Neutrophil (primary cell): ENCODE measurements around the gene KBTBD12.

Experiments used
- H3K27ac ChIP-seq: fragments of 200-600 bp; sonication (generic); 2 replicates; pipeline ENCODE4 v1.5.1; 2016; ENCODE audit warnings: mild to moderate bottlenecking, moderate library complexity
- H3K27me3 ChIP-seq: fragments of 200-600 bp; sonication (generic); 2 replicates; pipeline ENCODE4 v1.6.0; 2016; ENCODE audit warnings: mild to moderate bottlenecking
- H3K36me3 ChIP-seq: fragments of 200-600 bp; sonication (generic); 2 replicates; pipeline ENCODE4 v1.5.1; 2017
- H3K4me1 ChIP-seq, 2 experiments: fragments of 200-600 bp in 1 of 2; sonication (generic) in 1 of 2; 1 replicate in 1 of 2; 2 replicates in 1 of 2; pipeline versions ENCODE4 v1.5.1 to v1.6.1; 2013 to 2016; ENCODE audit warnings: low read depth in 1 of 2, low read length in 1 of 2, mild to moderate bottlenecking in 1 of 2, moderate library complexity in 1 of 2; ENCODE audit not compliant: control insufficient read depth in 1 of 2, insufficient read depth in 1 of 2
- H3K4me3 ChIP-seq, 2 experiments: fragments of 200-600 bp in 1 of 2; sonication (generic) in 1 of 2; 1 replicate in 1 of 2; 2 replicates in 1 of 2; pipeline ENCODE4 v1.5.1; 2013 to 2016; ENCODE audit warnings: low read depth in 1 of 2, low read length in 1 of 2, mild to moderate bottlenecking in 1 of 2, moderate library complexity in 1 of 2
- H3K9me3 ChIP-seq: fragments of 200-600 bp; sonication (generic); 2 replicates; pipeline ENCODE4 v1.5.1; 2016
- CTCF ChIP-seq: fragments of 200-600 bp; sonication (generic); IDR thresholded peaks from 2 replicates; pipeline ENCODE4 v1.5.1; 2016; ENCODE audit warnings: antibody characterized with exemption

The KBTBD12 gene

GRCh38 chr3:127948211-127948610, 33.2 kb downstream of the KBTBD12 start:
- Histone ChIP-seq H3K27ac (no peak overlapping the region), H3K36me3 (no peaks in the 10 kb centered on the region), H3K4me3 (no peak overlapping the region), H3K27me3 (peaks cover 7% of the 10 kb centered on the region), H3K9me3 (no peaks in the 10 kb centered on the region), H3K4me1 (no peaks in the 10 kb centered on the region)
- no peak for TF ChIP-seq CTCF

DNA sequence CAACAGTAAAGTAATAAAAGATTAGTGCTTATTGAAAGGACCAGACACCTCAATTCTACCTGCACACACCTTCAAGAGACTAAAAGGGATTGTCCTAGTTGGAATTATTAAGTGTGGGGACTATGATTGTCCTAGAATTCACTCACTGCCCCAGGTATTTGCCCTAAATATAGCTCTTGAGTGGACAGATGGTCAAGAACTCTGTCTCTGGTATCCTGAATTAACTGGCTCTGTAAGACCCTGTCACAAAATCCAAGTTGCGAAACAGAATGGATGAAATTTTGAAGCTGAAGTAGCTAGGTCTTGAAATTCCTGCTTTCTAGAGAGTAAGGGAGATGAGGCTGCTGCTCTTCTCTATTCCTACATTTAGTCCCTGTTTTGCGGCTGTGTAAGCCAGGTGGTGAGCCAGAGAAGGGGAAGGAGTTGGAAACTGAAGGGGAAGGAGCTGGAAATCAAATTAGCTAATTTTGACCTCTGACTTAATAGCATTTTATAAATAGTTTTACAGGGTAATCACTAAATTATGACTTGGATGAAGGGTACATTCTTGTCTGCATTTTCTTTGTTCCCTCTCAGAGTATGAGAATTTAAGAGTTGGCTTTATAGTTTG, 34.5 kb downstream of the KBTBD12 start:
- Histone ChIP-seq H3K4me3 (no peak overlapping the region), H3K27ac (no peak overlapping the region), H3K9me3 (no peaks in the 10 kb centered on the region), H3K27me3 (peaks cover 7% of the 10 kb centered on the region), H3K36me3 (no peaks in the 10 kb centered on the region), H3K4me1 (no peaks in the 10 kb centered on the region)
- no peak for TF ChIP-seq CTCF

DNA sequence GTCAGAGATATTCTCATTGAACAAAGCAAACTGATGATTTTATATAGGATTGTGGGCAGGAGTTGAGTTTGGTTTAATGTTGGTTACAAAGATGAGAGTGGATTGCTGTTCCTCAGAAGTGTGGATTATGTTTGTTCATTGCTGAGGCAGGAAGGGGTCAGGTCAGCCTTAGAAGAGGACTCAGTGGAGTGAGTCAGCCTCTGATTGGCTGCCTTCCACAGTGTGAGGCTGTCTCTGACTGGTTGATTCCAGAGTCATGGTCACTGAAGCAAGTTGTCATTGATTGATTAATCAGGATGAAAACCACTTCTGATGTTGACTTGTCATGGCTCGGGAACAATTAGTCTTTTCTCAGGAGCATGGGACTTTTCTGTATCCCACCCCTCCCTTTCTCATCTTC, 36.2 kb downstream of the KBTBD12 start:
- Histone ChIP-seq H3K9me3 (no peaks in the 10 kb centered on the region), H3K27ac (no peak overlapping the region), H3K27me3 (peaks cover 7% of the 10 kb centered on the region), H3K4me1 (no peaks in the 10 kb centered on the region), H3K4me3 (no peak overlapping the region), H3K36me3 (no peaks in the 10 kb centered on the region)
- TF ChIP-seq CTCF, result no peak

DNA sequence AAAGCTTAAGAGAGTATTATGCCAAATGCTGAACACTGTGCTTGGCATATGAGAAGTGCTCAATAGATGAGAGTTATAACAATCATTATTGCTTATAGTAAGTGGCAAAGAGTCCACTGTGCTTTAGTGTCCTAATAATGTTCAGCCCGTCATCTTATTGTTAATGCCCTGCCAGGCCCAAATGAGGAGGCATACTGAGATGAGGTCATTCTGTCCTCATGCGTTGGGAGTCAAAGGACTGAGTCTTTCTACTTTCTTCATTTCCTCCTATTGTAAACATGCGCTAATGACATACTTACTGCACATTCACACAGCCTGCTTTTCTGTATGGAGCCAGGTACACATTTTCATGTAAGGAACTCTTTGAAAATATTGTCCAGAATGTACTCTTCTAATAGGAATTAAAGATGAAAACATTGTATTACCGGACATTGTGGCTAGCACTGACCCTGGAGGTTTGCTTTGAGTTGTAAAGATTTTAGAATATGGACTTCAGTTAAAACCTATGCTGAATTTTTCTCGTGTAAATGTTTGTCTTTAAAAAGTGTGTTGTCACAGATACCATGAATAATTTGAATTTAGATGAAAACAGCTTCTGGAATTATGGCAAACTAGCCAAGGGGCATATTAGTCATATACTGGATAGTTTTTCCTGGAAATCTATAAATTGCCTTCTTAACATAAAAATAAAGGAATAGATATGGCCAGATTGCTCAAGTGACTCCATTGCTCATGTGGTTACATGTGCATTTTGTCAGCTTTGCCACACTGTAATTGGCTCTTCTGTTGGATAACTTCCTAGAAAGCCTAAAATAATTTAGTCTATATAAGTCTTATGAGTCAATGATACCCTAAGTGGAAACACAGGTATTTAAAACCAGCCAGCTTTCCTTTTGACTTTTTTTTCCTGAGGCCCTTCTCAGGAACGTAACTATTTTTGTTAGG, 38.3 kb downstream of the KBTBD12 start:
- Histone ChIP-seq H3K36me3 (no peaks in the 10 kb centered on the region), H3K27me3 (no peaks in the 10 kb centered on the region), H3K4me1 (no peaks in the 10 kb centered on the region), H3K9me3 (no peaks in the 10 kb centered on the region), H3K27ac (no peak overlapping the region), H3K4me3 (no peak overlapping the region)
- TF ChIP-seq CTCF, result no peak

- Histone ChIP-seq H3K9me3 (no peaks in the 10 kb centered on the region), H3K27ac (no peak overlapping the region), H3K4me3 (no peak overlapping the region), H3K36me3 (no peaks in the 10 kb centered on the region), H3K4me1 (no peaks in the 10 kb centered on the region), H3K27me3 (no peaks in the 10 kb centered on the region)
- no peak for TF ChIP-seq CTCF
These were observed 39.6 kb downstream of the KBTBD12 start for GRCh38 chr3:127954640-127955039.
